Measurements from ENCODE around the gene IQSEC3.

DNA sequence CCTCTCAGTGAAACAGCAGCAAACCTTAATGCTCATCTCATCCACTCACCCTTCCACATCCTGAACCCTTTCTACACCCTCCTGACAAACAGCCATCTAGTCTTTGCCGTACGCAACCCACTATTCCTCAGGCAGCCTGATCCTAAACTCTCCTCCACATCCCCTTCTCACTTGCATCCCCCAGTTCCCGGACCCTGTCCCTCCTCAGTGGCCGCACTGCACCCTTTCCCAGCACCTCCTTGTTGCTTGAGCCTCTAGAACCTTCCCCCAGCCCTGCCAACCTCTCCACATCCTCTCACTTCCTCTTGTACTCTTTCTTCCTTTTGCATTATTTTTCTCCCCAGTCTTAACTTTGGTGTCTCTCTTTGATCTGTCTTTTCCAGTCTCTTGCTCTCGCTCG lies 42.9 kb downstream of the IQSEC3 start:
- TF ChIP-seq, protein P1, sequence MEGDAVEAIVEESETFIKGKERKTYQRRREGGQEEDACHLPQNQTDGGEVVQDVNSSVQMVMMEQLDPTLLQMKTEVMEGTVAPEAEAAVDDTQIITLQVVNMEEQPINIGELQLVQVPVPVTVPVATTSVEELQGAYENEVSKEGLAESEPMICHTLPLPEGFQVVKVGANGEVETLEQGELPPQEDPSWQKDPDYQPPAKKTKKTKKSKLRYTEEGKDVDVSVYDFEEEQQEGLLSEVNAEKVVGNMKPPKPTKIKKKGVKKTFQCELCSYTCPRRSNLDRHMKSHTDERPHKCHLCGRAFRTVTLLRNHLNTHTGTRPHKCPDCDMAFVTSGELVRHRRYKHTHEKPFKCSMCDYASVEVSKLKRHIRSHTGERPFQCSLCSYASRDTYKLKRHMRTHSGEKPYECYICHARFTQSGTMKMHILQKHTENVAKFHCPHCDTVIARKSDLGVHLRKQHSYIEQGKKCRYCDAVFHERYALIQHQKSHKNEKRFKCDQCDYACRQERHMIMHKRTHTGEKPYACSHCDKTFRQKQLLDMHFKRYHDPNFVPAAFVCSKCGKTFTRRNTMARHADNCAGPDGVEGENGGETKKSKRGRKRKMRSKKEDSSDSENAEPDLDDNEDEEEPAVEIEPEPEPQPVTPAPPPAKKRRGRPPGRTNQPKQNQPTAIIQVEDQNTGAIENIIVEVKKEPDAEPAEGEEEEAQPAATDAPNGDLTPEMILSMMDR (IDR thresholded peaks at IDR 0.05; ENCODE audit: low read length), result no peak
- TF ChIP-seq EZH2 (optimal IDR thresholded peaks at IDR 0.05; ENCODE audit: low read depth, low read length) (no peak), EZH2phosphoT487 (IDR thresholded peaks at IDR 0.05; ENCODE audit: low read length) (no peak)
